CD14-positive monocyte (primary cell): ENCODE measurements around the gene USP31. TPM values are rescaled to one million over a fixed set of nuclear protein-coding genes. Genes with fewer than 3 reads are reported as not detected.

Source experiments
- DNase-seq, 3 donors: peaks; one replicate each; pipeline ENCODE4 v3.0.0-alpha.2; 2011 to 2022
- H2AFZ ChIP-seq: 2 replicates; pipeline ENCODE4 v1.6.0; 2012; ENCODE audit warnings: mild to moderate bottlenecking, low read depth, low read length, inconsistent platforms; ENCODE audit not compliant: insufficient read depth, poor library complexity, severe bottlenecking
- H3K27ac ChIP-seq, 2 donors: 1 replicate in 1 of 2; 2 replicates in 1 of 2; pipeline ENCODE4 v1.5.1; 2012 to 2013; ENCODE audit warnings: low read length in 2 of 2, control low read depth in 1 of 2, inconsistent platforms in 1 of 2, low read depth in 1 of 2, mild to moderate bottlenecking in 1 of 2
- H3K27me3 ChIP-seq, 2 donors: one replicate each; pipeline versions ENCODE4 v1.6.0 to v1.6.1; 2011 to 2013; ENCODE audit warnings: low read length in 2 of 2; ENCODE audit not compliant: control insufficient read depth in 2 of 2, insufficient read depth in 2 of 2
- H3K36me3 ChIP-seq, 2 donors: replicated peaks in 1 of 2; 1 replicate in 1 of 2; 2 replicates in 1 of 2; pipeline versions ENCODE4 v1.5.1 to v1.6.1; 2012 to 2013; ENCODE audit warnings: low read length in 2 of 2, control low read depth in 1 of 2, inconsistent platforms in 1 of 2, mild to moderate bottlenecking in 1 of 2; ENCODE audit not compliant: insufficient read depth in 2 of 2, control insufficient read depth in 1 of 2
- H3K4me1 ChIP-seq, 2 donors: 1 replicate in 1 of 2; 2 replicates in 1 of 2; pipeline versions ENCODE4 v1.5.1 to v1.6.1; 2012 to 2013; ENCODE audit warnings: low read length in 2 of 2, control low read depth in 1 of 2, inconsistent platforms in 1 of 2, mild to moderate bottlenecking in 1 of 2, moderate library complexity in 1 of 2; ENCODE audit not compliant: insufficient read depth in 2 of 2, control insufficient read depth in 1 of 2
- H3K4me2 ChIP-seq: replicated peaks from 2 replicates; pipeline ENCODE3; 2012; ENCODE audit warnings: low read length, moderate library complexity, mild to moderate bottlenecking; ENCODE audit not compliant: poor library complexity, severe bottlenecking; ENCODE audit errors: extremely low read depth
- H3K4me3 ChIP-seq, 3 experiments: fragments of 200-600 bp in 1 of 3; sonication (generic) in 1 of 3; replicated peaks in 1 of 3; 1 replicate in 2 of 3; 2 replicates in 1 of 3; pipeline ENCODE4 v1.5.1; 2011 to 2013; ENCODE audit warnings: low read length in 3 of 3, mild to moderate bottlenecking in 3 of 3, control low read depth in 2 of 3, low read depth in 2 of 3, inconsistent platforms in 1 of 3, moderate library complexity in 1 of 3
- H3K79me2 ChIP-seq: 2 replicates; pipeline ENCODE4 v1.6.0; 2012; ENCODE audit warnings: mild to moderate bottlenecking, control low read depth, inconsistent platforms, low read length, moderate library complexity; ENCODE audit not compliant: insufficient read depth
- H3K9ac ChIP-seq: 2 replicates; pipeline ENCODE4 v1.6.0; 2017; ENCODE audit warnings: low read length, mild to moderate bottlenecking; ENCODE audit not compliant: insufficient read depth, poor library complexity, severe bottlenecking
- H3K9me3 ChIP-seq, 2 donors: replicated peaks in 1 of 2; 1 replicate in 1 of 2; 2 replicates in 1 of 2; pipeline versions ENCODE4 v1.5.1 to v1.6.1; 2012 to 2013; ENCODE audit warnings: low read length in 2 of 2, control low read depth in 1 of 2; ENCODE audit not compliant: control insufficient read depth in 1 of 2, insufficient read depth in 1 of 2
- H4K20me1 ChIP-seq: 2 replicates; pipeline ENCODE4 v1.6.0; 2012; ENCODE audit warnings: mild to moderate bottlenecking, low read length, control low read depth, moderate library complexity; ENCODE audit not compliant: insufficient read depth
- H3K27ac Mint-ChIP-seq, 7 donors: one replicate each; pipeline ENCODE4 v1.8.0; 2020; ENCODE audit warnings: mild to moderate bottlenecking in 7 of 7, mixed read lengths in 7 of 7, moderate library complexity in 6 of 7, inconsistent platforms in 2 of 7
- H3K27me3 Mint-ChIP-seq, 3 donors: one replicate each; pipeline ENCODE4 v1.8.0; 2021 to 2022; ENCODE audit warnings: low read depth in 3 of 3, mild to moderate bottlenecking in 3 of 3, mixed read lengths in 3 of 3, moderate library complexity in 3 of 3, inconsistent platforms in 1 of 3
- H3K36me3 Mint-ChIP-seq, 2 donors: one replicate each; pipeline ENCODE4 v1.8.0; 2020; ENCODE audit warnings: mixed read lengths in 2 of 2, inconsistent platforms in 1 of 2, mild to moderate bottlenecking in 1 of 2
- H3K4me1 Mint-ChIP-seq: one replicate; pipeline ENCODE4 v1.8.0; 2020; ENCODE audit warnings: mild to moderate bottlenecking, mixed read lengths
- H3K4me3 Mint-ChIP-seq, 2 donors: one replicate each; pipeline ENCODE4 v1.8.0; 2020; ENCODE audit warnings: mild to moderate bottlenecking in 2 of 2, mixed read lengths in 2 of 2, moderate library complexity in 1 of 2
- H3K9me3 Mint-ChIP-seq, 7 donors: one replicate each; pipeline ENCODE4 v1.8.0; 2020 to 2022; ENCODE audit warnings: mixed read lengths in 7 of 7, mild to moderate bottlenecking in 6 of 7, moderate library complexity in 6 of 7, inconsistent platforms in 2 of 7
- WGBS: methylation state at CpG from one replicate; pipeline ENCODE4 v1.1.5; 2013; ENCODE audit warnings: missing lambda C conversion rate; ENCODE audit not compliant: insufficient coverage; 5-methylcytosine and 5-hydroxymethylcytosine counted together
- intact Hi-C, 2 donors: fragments of 100-400 bp; cut with micrococcal nuclease; formaldehyde crosslinking; loops; one replicate each; pipeline versions ENCODE4 v1.15.0 to v1.15.1; 2023
- polyA plus RNA-seq, 3 donors: library from polyadenylated mRNA; depleted of rRNA in 1 of 3; unstranded in 2 of 3; stranded (reverse) in 1 of 3; fragments of 300-500 nt in 2 of 3; fragments of >200 nt in 1 of 3; fragmentation: Illumina TruSeq in 2 of 3; gene quantifications; 1 replicate in 2 of 3; 2 replicates in 1 of 3; pipeline ENCODE4 v1.2.3, GENCODE V29; 2012 to 2021
- TF ChIP-seq, protein P1 (sequence below): fragments of 200-600 bp; IDR thresholded peaks from one replicate; pipeline ENCODE4 v1.8.0; 2022; ENCODE audit warnings: antibody characterized with exemption, mild to moderate bottlenecking

The USP31 gene
- polyA plus RNA-seq, 3 donors = 0.15 to 4.1 (median 0.36) TPM

DNA sequence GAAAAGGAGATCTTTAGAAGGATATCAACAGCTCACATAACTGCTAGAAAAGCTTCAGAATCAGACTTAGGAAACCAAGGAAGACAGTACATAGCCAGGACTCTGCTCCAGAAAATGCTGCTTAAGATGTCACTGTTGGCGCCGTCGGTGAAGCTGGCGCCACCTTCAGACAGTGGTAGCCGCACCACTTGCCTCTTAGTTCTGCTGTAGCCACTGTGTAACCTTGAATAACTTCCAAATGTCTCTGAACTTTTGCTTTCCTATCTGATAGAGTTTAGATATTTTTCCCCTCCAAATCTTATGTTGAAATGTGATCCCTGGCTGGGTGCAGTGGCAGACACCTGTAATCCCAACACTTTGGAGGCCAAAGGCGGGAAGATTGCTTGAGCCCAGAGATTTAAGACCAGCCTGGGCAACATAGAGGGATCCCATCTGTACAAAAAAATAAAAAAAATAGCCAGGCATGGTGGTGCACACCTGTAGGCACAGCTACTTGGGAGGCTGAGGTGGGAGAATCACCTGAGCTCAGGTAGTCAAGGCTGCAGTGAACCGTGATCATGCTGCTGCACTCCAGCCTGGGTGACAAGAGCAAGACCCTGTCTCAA lies 6.3 kb upstream of the USP31 start:
- Mint-ChIP-seq H3K4me1 (no peaks in the 10 kb centered on the region), H3K27ac (peak overlapping the region in 1 of 7 donors; percentile 37), H3K4me3 (no peak overlapping the region), H3K9me3 (no peaks in the 10 kb centered on the region), H3K27me3 (peaks cover 11 to 30% (median 25%) of the 10 kb centered on the region in 3 donors), H3K36me3 (no peaks in the 10 kb centered on the region)
- Histone ChIP-seq H4K20me1 (no peaks in the 10 kb centered on the region), H3K4me1 (no peaks in the 10 kb centered on the region), H3K4me2 (no peak overlapping the region), H3K9ac (no peak overlapping the region), H3K27ac (no peak overlapping the region), H3K9me3 (no peaks in the 10 kb centered on the region), H3K27me3 (peaks cover 2 to 9% of the 10 kb centered on the region in 2 donors), H3K79me2 (no peaks in the 10 kb centered on the region), H2AFZ (no peak overlapping the region), H3K4me3 (no peak overlapping the region), H3K36me3 (no peaks in the 10 kb centered on the region)
- DNase-seq = no peak
- TF ChIP-seq, protein P1, sequence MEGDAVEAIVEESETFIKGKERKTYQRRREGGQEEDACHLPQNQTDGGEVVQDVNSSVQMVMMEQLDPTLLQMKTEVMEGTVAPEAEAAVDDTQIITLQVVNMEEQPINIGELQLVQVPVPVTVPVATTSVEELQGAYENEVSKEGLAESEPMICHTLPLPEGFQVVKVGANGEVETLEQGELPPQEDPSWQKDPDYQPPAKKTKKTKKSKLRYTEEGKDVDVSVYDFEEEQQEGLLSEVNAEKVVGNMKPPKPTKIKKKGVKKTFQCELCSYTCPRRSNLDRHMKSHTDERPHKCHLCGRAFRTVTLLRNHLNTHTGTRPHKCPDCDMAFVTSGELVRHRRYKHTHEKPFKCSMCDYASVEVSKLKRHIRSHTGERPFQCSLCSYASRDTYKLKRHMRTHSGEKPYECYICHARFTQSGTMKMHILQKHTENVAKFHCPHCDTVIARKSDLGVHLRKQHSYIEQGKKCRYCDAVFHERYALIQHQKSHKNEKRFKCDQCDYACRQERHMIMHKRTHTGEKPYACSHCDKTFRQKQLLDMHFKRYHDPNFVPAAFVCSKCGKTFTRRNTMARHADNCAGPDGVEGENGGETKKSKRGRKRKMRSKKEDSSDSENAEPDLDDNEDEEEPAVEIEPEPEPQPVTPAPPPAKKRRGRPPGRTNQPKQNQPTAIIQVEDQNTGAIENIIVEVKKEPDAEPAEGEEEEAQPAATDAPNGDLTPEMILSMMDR = peak; percentile 14
- 35% methylated on average over 7 of the region's 7 CpGs for WGBS
- intact Hi-C loops = no loop called here

DNA sequence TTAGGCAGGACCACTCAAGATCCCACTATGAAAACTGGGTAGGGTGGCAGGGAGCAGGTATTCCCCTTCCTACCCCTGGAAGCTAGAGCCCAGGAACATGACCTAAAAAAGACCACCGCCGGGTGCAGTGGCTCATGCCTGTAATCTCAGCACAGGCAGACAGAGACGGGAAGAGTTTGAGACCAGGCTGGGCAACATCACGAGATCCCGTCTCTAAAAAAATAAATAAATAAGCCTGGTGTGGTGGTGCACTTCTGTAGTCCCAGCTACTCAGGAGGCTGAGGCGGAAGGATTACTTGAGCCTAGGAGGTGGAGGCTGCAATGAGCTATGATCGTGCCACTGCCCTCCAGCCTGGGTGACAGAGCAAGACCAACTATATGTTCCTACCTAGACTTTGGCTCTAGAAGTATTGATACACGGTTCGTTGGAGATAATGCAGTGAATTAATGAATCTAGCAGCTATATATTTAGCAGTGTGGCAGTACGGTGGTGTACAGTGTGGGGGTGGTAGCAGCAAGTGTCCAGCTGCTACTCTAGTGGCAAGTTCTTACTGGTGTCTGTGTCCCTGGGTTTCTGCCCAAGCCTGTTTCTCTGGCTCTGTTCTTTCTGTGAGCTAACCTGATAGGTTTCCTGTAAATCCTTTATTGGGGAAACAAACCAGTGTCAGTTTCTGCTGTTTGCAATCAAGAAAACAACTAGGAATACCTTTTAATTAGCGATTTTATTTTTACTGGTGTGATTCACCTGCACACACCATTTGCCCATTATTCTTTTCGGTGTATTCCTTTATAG lies 3.3 kb upstream of the USP31 start:
- H3K4me3 Mint-ChIP-seq = no peak overlapping the region
- TF ChIP-seq, protein P1 = no peak
- peaks cover 11 to 17% of the 10 kb centered on the region in 2 donors for H3K4me1 ChIP-seq
- no peak overlapping the region for H3K4me2 ChIP-seq
- no peak overlapping the region for H3K27ac Mint-ChIP-seq
- DNase-seq = no peak
- H3K9me3 ChIP-seq = no peaks in the 10 kb centered on the region
- H3K4me1 Mint-ChIP-seq = peaks cover 12% of the 10 kb centered on the region
- H3K9ac ChIP-seq = no peak overlapping the region
- peaks cover 10 to 33% (median 27%) of the 10 kb centered on the region in 3 donors for H3K27me3 Mint-ChIP-seq
- no peaks in the 10 kb centered on the region for H4K20me1 ChIP-seq
- H3K9me3 Mint-ChIP-seq = no peaks in the 10 kb centered on the region
- peaks cover 2% of the 10 kb centered on the region for H3K79me2 ChIP-seq
- no peak overlapping the region for H3K27ac ChIP-seq
- WGBS = 93% methylated on average over 6 of the region's 12 CpGs
- intact Hi-C loops = no loop called here
- no peaks in the 10 kb centered on the region for H3K36me3 ChIP-seq
- H3K27me3 ChIP-seq = peaks cover 4 to 9% of the 10 kb centered on the region in 2 donors
- H3K4me3 ChIP-seq = no peak overlapping the region
- H3K36me3 Mint-ChIP-seq = no peaks in the 10 kb centered on the region
- no peak overlapping the region for H2AFZ ChIP-seq
